Keratinocyte (primary cell): ENCODE measurements around the gene IFNG-AS1. TPM values are rescaled to one million over a fixed set of nuclear protein-coding genes. Genes with fewer than 3 reads are reported as not detected.
A peak's percentile ranks its signal among the peaks of the same experiment; 100 is the strongest.

Experiments
- DNase-seq: peaks from one replicate; pipeline ENCODE4 v3.0.0-alpha.2; 2011; ENCODE audit warnings: low read depth, missing footprints, low spot score
- FAIRE-seq: peaks from 2 replicates; lab custom pipeline; 2011; peaks lifted over from hg19 to GRCh38; lab: Jason Lieb, UNC
- H2AFZ ChIP-seq: 2 replicates; pipeline ENCODE4 v1.6.0; 2012; ENCODE audit warnings: low read length, control low read depth, inconsistent platforms; ENCODE audit not compliant: control insufficient read depth
- H3K27ac ChIP-seq: 2 replicates; pipeline ENCODE4 v1.5.1; 2011; ENCODE audit warnings: low read length; ENCODE audit not compliant: control insufficient read depth, insufficient read depth
- H3K27me3 ChIP-seq: 3 replicates; pipeline ENCODE4 v1.6.0; 2011; ENCODE audit warnings: low read length; ENCODE audit not compliant: control insufficient read depth, insufficient read depth; ENCODE audit errors: extremely low read depth
- H3K36me3 ChIP-seq, 2 experiments: 2 replicates in 1 of 2; 3 replicates in 1 of 2; pipeline ENCODE4 v1.5.1; 2011; ENCODE audit warnings: low read length in 2 of 2, mild to moderate bottlenecking in 1 of 2; ENCODE audit not compliant: control insufficient read depth in 2 of 2, insufficient read depth in 2 of 2; ENCODE audit errors: extremely low read depth in 1 of 2
- H3K4me1 ChIP-seq: 3 replicates; pipeline ENCODE4 v1.5.1; 2011; ENCODE audit warnings: low read length; ENCODE audit not compliant: control insufficient read depth, insufficient read depth; ENCODE audit errors: extremely low read depth
- H3K4me2 ChIP-seq: 3 replicates; pipeline ENCODE4 v1.6.0; 2011; ENCODE audit warnings: low read depth, low read length; ENCODE audit not compliant: control insufficient read depth, insufficient read depth; ENCODE audit errors: extremely low read depth
- H3K4me3 ChIP-seq, 3 experiments: fragments of 200-600 bp in 1 of 3; sonication (generic) in 1 of 3; 2 replicates in 2 of 3; 3 replicates in 1 of 3; pipeline ENCODE4 v1.5.1; 2011 to 2016; ENCODE audit warnings: low read length in 3 of 3, mild to moderate bottlenecking in 3 of 3, control low read depth in 2 of 3, inconsistent platforms in 1 of 3, low read depth in 1 of 3, mixed read lengths in 1 of 3, mixed run types in 1 of 3, moderate library complexity in 1 of 3; ENCODE audit not compliant: control insufficient read depth in 2 of 3, insufficient read depth in 2 of 3; ENCODE audit errors: extremely low read depth in 1 of 3
- H3K79me2 ChIP-seq: 2 replicates; pipeline ENCODE4 v1.6.0; 2012; ENCODE audit warnings: low read length; ENCODE audit not compliant: control insufficient read depth, insufficient read depth
- H3K9ac ChIP-seq: 3 replicates; pipeline ENCODE4 v1.6.0; 2011; ENCODE audit warnings: low read length; ENCODE audit not compliant: control insufficient read depth, insufficient read depth; ENCODE audit errors: extremely low read depth
- H3K9me1 ChIP-seq: 3 replicates; pipeline ENCODE4 v1.6.0; 2011; ENCODE audit warnings: low read length; ENCODE audit not compliant: control insufficient read depth, insufficient read depth; ENCODE audit errors: extremely low read depth
- H3K9me3 ChIP-seq: 2 replicates; pipeline ENCODE4 v1.5.1; 2012; ENCODE audit warnings: low read depth, low read length; ENCODE audit not compliant: control insufficient read depth
- H4K20me1 ChIP-seq: 3 replicates; pipeline ENCODE4 v1.6.0; 2011; ENCODE audit warnings: low read length; ENCODE audit not compliant: control insufficient read depth, insufficient read depth; ENCODE audit errors: extremely low read depth
- CTCF ChIP-seq, 3 experiments: IDR thresholded peaks in 1 of 3; conservative IDR thresholded peaks in 1 of 3; optimal IDR thresholded peaks in 1 of 3; 2 replicates in 2 of 3; 3 replicates in 1 of 3; pipeline versions ENCODE3 to v1.5.1; 2011; ENCODE audit warnings: low read length in 3 of 3, mild to moderate bottlenecking in 3 of 3, moderate library complexity in 2 of 3, control low read depth in 1 of 3, inconsistent platforms in 1 of 3; ENCODE audit not compliant: insufficient read depth in 2 of 3; ENCODE audit errors: extremely low read depth in 1 of 3
- EZH2 ChIP-seq: IDR thresholded peaks from one replicate; pipeline ENCODE4 v1.6.1; 2012; ENCODE audit warnings: inconsistent platforms, mild to moderate bottlenecking, low read length, moderate library complexity
- dilution Hi-C: fragments of 300-500 bp; cut with MboI; formaldehyde crosslinking; loops from one replicate; pipeline ENCODE4 v1.7.0; 2020; ENCODE audit warnings: low sequenced_read_pairs; ENCODE audit not compliant: extremely low pct_ligation_motif_present
- polyA plus RNA-seq, 5 experiments: library from polyadenylated mRNA; depleted of rRNA in 3 of 5; stranded (reverse) in 3 of 5; stranded (forward) in 1 of 5; unstranded in 1 of 5; fragments of >200 nt; gene quantifications; 1 replicate in 1 of 5; 2 replicates in 3 of 5; 3 replicates in 1 of 5; pipeline versions ENCODE4 v1.2.1 to v1.2.3, GENCODE V29; 2011 to 2012; ENCODE audit warnings: missing spikeins in 2 of 5, low read depth in 1 of 5, low replicate concordance in 1 of 5

The IFNG-AS1 gene
- polyA plus RNA-seq, 1 donor (not counting 4 experiments of a cell fraction or from before 2014, with no cell fraction given), result not detected

GRCh38 chr12:67993143-67993542 is 3.9 kb downstream of the IFNG-AS1 start:
- Histone ChIP-seq H3K4me2 (no peak overlapping the region), H3K4me3 (no peak overlapping the region), H3K27me3 (peaks cover 18% of the 10 kb centered on the region), H3K27ac (no peak overlapping the region), H3K9ac (no peak overlapping the region), H3K4me1 (no peaks in the 10 kb centered on the region), H3K9me1 (no peaks in the 10 kb centered on the region), H3K36me3 (no peaks in the 10 kb centered on the region), H2AFZ (no peak overlapping the region), H3K79me2 (no peaks in the 10 kb centered on the region), H4K20me1 (no peaks in the 10 kb centered on the region), H3K9me3 (no peaks in the 10 kb centered on the region)
- no peak for FAIRE-seq
- TF ChIP-seq CTCF (optimal IDR thresholded peaks at IDR 0.05 in 1 of 3, IDR thresholded peaks at IDR 0.05 in 1 of 3, conservative IDR thresholded peaks at IDR 0.05 in 1 of 3; ENCODE audit: extremely low read depth in 1 of 3, insufficient read depth in 2 of 3, low read length in 3 of 3) (no peak), EZH2 (no peak)
- dilution Hi-C loops, result no loop called here
- no peak for DNase-seq

DNA sequence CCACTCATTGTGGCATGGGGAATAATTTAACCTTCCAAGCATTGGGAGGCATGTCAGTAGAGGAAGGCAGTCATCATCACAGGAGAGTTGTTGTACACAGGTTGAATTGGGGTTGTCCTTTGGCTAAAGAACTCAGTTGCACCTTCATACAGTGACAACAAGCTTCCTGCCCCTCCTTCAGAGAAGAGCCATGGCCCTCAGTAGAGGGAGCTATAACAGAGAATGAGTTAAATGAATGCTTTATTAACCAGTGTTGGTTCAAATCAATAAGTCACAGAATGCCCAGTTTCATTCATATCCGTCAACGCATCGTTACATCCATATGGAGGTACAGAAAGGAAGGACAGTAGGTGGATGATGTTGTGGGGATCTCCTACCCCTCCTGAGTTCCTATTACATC is 4.8 kb downstream of the IFNG-AS1 start:
- H2AFZ ChIP-seq, result no peak overlapping the region
- TF ChIP-seq CTCF (optimal IDR thresholded peaks at IDR 0.05 in 1 of 3, IDR thresholded peaks at IDR 0.05 in 1 of 3, conservative IDR thresholded peaks at IDR 0.05 in 1 of 3; ENCODE audit: extremely low read depth in 1 of 3, insufficient read depth in 2 of 3, low read length in 3 of 3) (peak in 1 of 3 experiments; percentile 5), EZH2 (peak; percentile 45)
- dilution Hi-C loops, result no loop called here

More for the DNA sequence above, 4.8 kb downstream of the IFNG-AS1 start:
- no peaks in the 10 kb centered on the region for H3K9me1 ChIP-seq
- no peak overlapping the region for H3K4me3 ChIP-seq
- H4K20me1 ChIP-seq, result no peaks in the 10 kb centered on the region
- no peak overlapping the region for H3K9ac ChIP-seq
- FAIRE-seq (no peak), DNase-seq (no peak)
- H3K9me3 ChIP-seq, result no peaks in the 10 kb centered on the region
- H3K27me3 ChIP-seq, result peaks cover 15% of the 10 kb centered on the region
- H3K4me2 ChIP-seq, result no peak overlapping the region
- H3K4me1 ChIP-seq, result no peaks in the 10 kb centered on the region
- H3K79me2 ChIP-seq, result no peaks in the 10 kb centered on the region
- H3K27ac ChIP-seq, result no peak overlapping the region
- no peaks in the 10 kb centered on the region for H3K36me3 ChIP-seq
